HEK293 (cell line): ENCODE measurements around the gene BLVRB.

ENCODE experiments used
- BCL11B ChIP-seq: fragments of 450-650 bp; formaldehyde crosslinking; IDR thresholded peaks from 2 replicates; pipeline ENCODE4 v1.5.1; 2016; ENCODE audit warnings: low read depth, missing biosample characterization, missing genetic modification characterization
- GFI1B ChIP-seq: fragments of 450-650 bp; formaldehyde crosslinking; IDR thresholded peaks from 2 replicates; pipeline ENCODE4 v1.5.1; 2016; ENCODE audit warnings: missing biosample characterization, missing genetic modification characterization
- KLF1 ChIP-seq: fragments of 450-650 bp; formaldehyde crosslinking; IDR thresholded peaks from 2 replicates; pipeline ENCODE4 v1.5.1; 2016; ENCODE audit warnings: missing biosample characterization, missing genetic modification characterization
- KLF8 ChIP-seq: fragments of 450-650 bp; formaldehyde crosslinking; IDR thresholded peaks from 2 replicates; pipeline ENCODE4 v1.5.1; 2016; ENCODE audit warnings: missing biosample characterization, missing genetic modification characterization
- SCRT1 ChIP-seq: fragments of 450-650 bp; formaldehyde crosslinking; IDR thresholded peaks from 2 replicates; pipeline ENCODE4 v1.5.1; 2016; ENCODE audit warnings: missing biosample characterization, missing genetic modification characterization, borderline replicate concordance
- SETDB1 ChIP-seq: IDR thresholded peaks from one replicate; pipeline ENCODE4 v1.6.1; 2017; ENCODE audit warnings: mild to moderate bottlenecking, low read length, moderate library complexity, mixed read lengths; ENCODE audit not compliant: insufficient read length
- TRIM28 ChIP-seq: IDR thresholded peaks from 2 replicates; pipeline ENCODE4 v1.6.1; 2011; ENCODE audit warnings: low read length, control low read depth, borderline replicate concordance
- ZBTB44 ChIP-seq: fragments of 450-650 bp; IDR thresholded peaks from 2 replicates; pipeline ENCODE4 v1.5.1; 2018; ENCODE audit warnings: missing biosample characterization, mild to moderate bottlenecking, missing genetic modification characterization
- ZIC2 ChIP-seq: fragments of 450-650 bp; formaldehyde crosslinking; IDR thresholded peaks from 2 replicates; pipeline ENCODE4 v1.5.1; 2016; ENCODE audit warnings: missing biosample characterization, missing genetic modification characterization
- ZNF155 ChIP-seq: fragments of 450-650 bp; formaldehyde crosslinking; IDR thresholded peaks from 2 replicates; pipeline ENCODE4 v1.5.1; 2016; ENCODE audit warnings: missing biosample characterization, missing genetic modification characterization
- ZNF18 ChIP-seq: fragments of 450-650 bp; formaldehyde crosslinking; IDR thresholded peaks from 2 replicates; pipeline ENCODE4 v1.5.1; 2016; ENCODE audit warnings: missing biosample characterization, missing genetic modification characterization
- ZNF184 ChIP-seq: fragments of 450-650 bp; IDR thresholded peaks from 2 replicates; pipeline ENCODE4 v1.5.1; 2018; ENCODE audit warnings: missing biosample characterization, mild to moderate bottlenecking, missing genetic modification characterization
- ZNF324 ChIP-seq: fragments of 450-650 bp; formaldehyde crosslinking; IDR thresholded peaks from 2 replicates; pipeline ENCODE4 v1.5.1; 2016; ENCODE audit warnings: missing biosample characterization, missing genetic modification characterization
- ZNF341 ChIP-seq: fragments of 450-650 bp; formaldehyde crosslinking; IDR thresholded peaks from 2 replicates; pipeline ENCODE4; 2016; ENCODE audit warnings: low read depth, missing biosample characterization, missing genetic modification characterization
- ZNF391 ChIP-seq: fragments of 450-650 bp; formaldehyde crosslinking; IDR thresholded peaks from 2 replicates; pipeline ENCODE4 v1.5.1; 2016; ENCODE audit warnings: low read depth, missing biosample characterization, missing genetic modification characterization, borderline replicate concordance
- ZNF416 ChIP-seq: fragments of 450-650 bp; formaldehyde crosslinking; IDR thresholded peaks from 2 replicates; pipeline ENCODE4 v1.5.1; 2016; ENCODE audit warnings: missing biosample characterization, missing genetic modification characterization
- ZNF580 ChIP-seq: fragments of 450-650 bp; formaldehyde crosslinking; IDR thresholded peaks from 2 replicates; pipeline ENCODE4 v1.5.1; 2016; ENCODE audit warnings: missing biosample characterization, missing genetic modification characterization
- ZNF610 ChIP-seq: fragments of 450-650 bp; formaldehyde crosslinking; IDR thresholded peaks from 2 replicates; pipeline ENCODE4 v1.5.1; 2016; ENCODE audit warnings: missing biosample characterization, missing genetic modification characterization, borderline replicate concordance
- ZNF692 ChIP-seq: fragments of 450-650 bp; formaldehyde crosslinking; IDR thresholded peaks from 2 replicates; pipeline ENCODE4 v1.5.1; 2016; ENCODE audit warnings: missing biosample characterization, missing genetic modification characterization
- ZNF76 ChIP-seq: fragments of 450-650 bp; formaldehyde crosslinking; IDR thresholded peaks from 2 replicates; pipeline ENCODE4; 2016; ENCODE audit warnings: low read depth, missing biosample characterization, missing genetic modification characterization, borderline replicate concordance
- ZNF777 ChIP-seq: fragments of 450-650 bp; formaldehyde crosslinking; IDR thresholded peaks from 2 replicates; pipeline ENCODE4 v1.5.1; 2017; ENCODE audit warnings: missing biosample characterization, missing genetic modification characterization, borderline replicate concordance
- ZNF785 ChIP-seq: fragments of 450-650 bp; formaldehyde crosslinking; IDR thresholded peaks from 2 replicates; pipeline ENCODE4 v1.5.1; 2016; ENCODE audit warnings: missing biosample characterization, missing genetic modification characterization
- ZSCAN23 ChIP-seq: fragments of 450-650 bp; formaldehyde crosslinking; IDR thresholded peaks from 2 replicates; pipeline ENCODE4 v1.5.1; 2016; ENCODE audit warnings: missing biosample characterization, missing genetic modification characterization
- ZSCAN5A ChIP-seq: fragments of 450-650 bp; formaldehyde crosslinking; IDR thresholded peaks from 2 replicates; pipeline ENCODE4 v1.5.1; 2016; ENCODE audit warnings: missing biosample characterization, missing genetic modification characterization
- TF ChIP-seq, protein P1 (sequence below): fragments of 450-650 bp; formaldehyde crosslinking; optimal IDR thresholded peaks from 2 replicates; pipeline ENCODE3; 2016; ENCODE audit warnings: missing biosample characterization, mild to moderate bottlenecking, missing genetic modification characterization
- TF ChIP-seq, protein P2 (sequence below): fragments of 450-650 bp; formaldehyde crosslinking; IDR thresholded peaks from 2 replicates; pipeline ENCODE4 v1.5.1; 2016; ENCODE audit warnings: missing biosample characterization, missing genetic modification characterization
- TF ChIP-seq, protein P3 (sequence below): fragments of 450-650 bp; IDR thresholded peaks from 2 replicates; pipeline ENCODE4 v1.5.1; 2018; ENCODE audit warnings: missing biosample characterization, missing genetic modification characterization

The BLVRB gene

GRCh38 chr19:40425450-40426287 is 39.9 kb downstream of the BLVRB start, which contains the start of gene SERTAD1 (continued):
- peak; percentile 37; the same call in 1 of the 2 replicates for TF ChIP-seq ZBTB44 (tag by site-specific recombination)
- TF ChIP-seq ZNF416 (tag by site-specific recombination), result no peak
- peak; percentile 67; the same call in 1 of the 2 replicates for TF ChIP-seq ZNF785 (tag by site-specific recombination)
- 0 out of 2 replicates have a peak, but pooled peaks have one; percentile 57 for TF ChIP-seq ZSCAN5A
- TF ChIP-seq ZNF580, result peak; percentile 92; the same call in 1 of the 2 replicates
- TF ChIP-seq, protein P1, sequence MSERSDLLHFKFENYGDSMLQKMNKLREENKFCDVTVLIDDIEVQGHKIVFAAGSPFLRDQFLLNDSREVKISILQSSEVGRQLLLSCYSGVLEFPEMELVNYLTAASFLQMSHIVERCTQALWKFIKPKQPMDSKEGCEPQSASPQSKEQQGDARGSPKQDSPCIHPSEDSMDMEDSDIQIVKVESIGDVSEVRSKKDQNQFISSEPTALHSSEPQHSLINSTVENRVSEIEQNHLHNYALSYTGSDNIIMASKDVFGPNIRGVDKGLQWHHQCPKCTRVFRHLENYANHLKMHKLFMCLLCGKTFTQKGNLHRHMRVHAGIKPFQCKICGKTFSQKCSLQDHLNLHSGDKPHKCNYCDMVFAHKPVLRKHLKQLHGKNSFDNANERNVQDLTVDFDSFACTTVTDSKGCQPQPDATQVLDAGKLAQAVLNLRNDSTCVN (tag by site-specific recombination), result peak; percentile 86
- peak; percentile 93 for TF ChIP-seq ZNF341 (tag by site-specific recombination)
- TF ChIP-seq ZNF391 (tag by site-specific recombination), result peak; percentile 90
- peak; percentile 39; the same call in 1 of the 2 replicates for TF ChIP-seq ZNF777 (tag by site-specific recombination)
- peak; percentile 82 for TF ChIP-seq ZNF324 (tag by site-specific recombination)
- TF ChIP-seq ZNF155 (tag by site-specific recombination), result no peak
- TF ChIP-seq ZNF692 (tag by site-specific recombination), result peak; percentile 74
- TF ChIP-seq, protein P2, sequence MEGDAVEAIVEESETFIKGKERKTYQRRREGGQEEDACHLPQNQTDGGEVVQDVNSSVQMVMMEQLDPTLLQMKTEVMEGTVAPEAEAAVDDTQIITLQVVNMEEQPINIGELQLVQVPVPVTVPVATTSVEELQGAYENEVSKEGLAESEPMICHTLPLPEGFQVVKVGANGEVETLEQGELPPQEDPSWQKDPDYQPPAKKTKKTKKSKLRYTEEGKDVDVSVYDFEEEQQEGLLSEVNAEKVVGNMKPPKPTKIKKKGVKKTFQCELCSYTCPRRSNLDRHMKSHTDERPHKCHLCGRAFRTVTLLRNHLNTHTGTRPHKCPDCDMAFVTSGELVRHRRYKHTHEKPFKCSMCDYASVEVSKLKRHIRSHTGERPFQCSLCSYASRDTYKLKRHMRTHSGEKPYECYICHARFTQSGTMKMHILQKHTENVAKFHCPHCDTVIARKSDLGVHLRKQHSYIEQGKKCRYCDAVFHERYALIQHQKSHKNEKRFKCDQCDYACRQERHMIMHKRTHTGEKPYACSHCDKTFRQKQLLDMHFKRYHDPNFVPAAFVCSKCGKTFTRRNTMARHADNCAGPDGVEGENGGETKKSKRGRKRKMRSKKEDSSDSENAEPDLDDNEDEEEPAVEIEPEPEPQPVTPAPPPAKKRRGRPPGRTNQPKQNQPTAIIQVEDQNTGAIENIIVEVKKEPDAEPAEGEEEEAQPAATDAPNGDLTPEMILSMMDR (tag by site-specific recombination), result peak; percentile 98
- TF ChIP-seq KLF8 (tag by site-specific recombination), result peak; percentile 92
- peak; percentile 12; the same call in 1 of the 2 replicates for TF ChIP-seq GFI1B (tag by site-specific recombination)
- TF ChIP-seq ZNF610 (tag by site-specific recombination), result 0 out of 2 replicates have a peak, but pooled peaks have one; percentile 59
- TF ChIP-seq ZNF184 (tag by site-specific recombination), result 0 out of 2 replicates have a peak, but pooled peaks have one; percentile 69
- peak; percentile 9; the same call in 1 of the 2 replicates for TF ChIP-seq ZNF76
- TF ChIP-seq, protein P3, sequence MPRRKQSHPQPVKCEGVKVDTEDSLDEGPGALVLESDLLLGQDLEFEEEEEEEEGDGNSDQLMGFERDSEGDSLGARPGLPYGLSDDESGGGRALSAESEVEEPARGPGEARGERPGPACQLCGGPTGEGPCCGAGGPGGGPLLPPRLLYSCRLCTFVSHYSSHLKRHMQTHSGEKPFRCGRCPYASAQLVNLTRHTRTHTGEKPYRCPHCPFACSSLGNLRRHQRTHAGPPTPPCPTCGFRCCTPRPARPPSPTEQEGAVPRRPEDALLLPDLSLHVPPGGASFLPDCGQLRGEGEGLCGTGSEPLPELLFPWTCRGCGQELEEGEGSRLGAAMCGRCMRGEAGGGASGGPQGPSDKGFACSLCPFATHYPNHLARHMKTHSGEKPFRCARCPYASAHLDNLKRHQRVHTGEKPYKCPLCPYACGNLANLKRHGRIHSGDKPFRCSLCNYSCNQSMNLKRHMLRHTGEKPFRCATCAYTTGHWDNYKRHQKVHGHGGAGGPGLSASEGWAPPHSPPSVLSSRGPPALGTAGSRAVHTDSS (tag by site-specific recombination), result 0 out of 2 replicates have a peak, but pooled peaks have one; percentile 51
- TF ChIP-seq SETDB1, result no peak
- peak; percentile 56 for TF ChIP-seq KLF1 (tag by site-specific recombination)
- TF ChIP-seq TRIM28, result no peak
- peak; percentile 92 for TF ChIP-seq ZIC2 (tag by site-specific recombination)
- 0 out of 2 replicates have a peak, but pooled peaks have one; percentile 9 for TF ChIP-seq ZSCAN23 (tag by site-specific recombination)
- TF ChIP-seq SCRT1 (tag by site-specific recombination), result no peak
- TF ChIP-seq BCL11B, result peak; percentile 96
- no peak for TF ChIP-seq ZNF18 (tag by site-specific recombination)
